ENCODE results near the gene AK2.

The AK2 gene

GRCh38 chr1:33036526-33037503 is at the start of gene AK2:
TSS of gene AK2 (minus strand) at chr1:33036883. CDS start at chr1:33036828, 55 bp downstream.
- Histone ChIP-seq H3K27me3 (ENCODE audit: control insufficient read depth, insufficient read depth, low read length) (no peaks in the 10 kb centered on the region), H3K4me3 (ENCODE audit: low read depth, low read length) (peak within 1 kb of the TSS; percentile 94), H3K4me1 (ENCODE audit: control insufficient read depth, insufficient read depth, low read length) (peaks cover 6% of the 10 kb centered on the region), H3K36me3 (ENCODE audit: control insufficient read depth, insufficient read depth, low read length) (no peaks in the 10 kb centered on the region), H3K9ac (ENCODE audit: low read depth, low read length) (peak within 1 kb of the TSS; percentile 83), H3K9me3 (ENCODE audit: control insufficient read depth, insufficient read depth, low read length) (no peaks in the 10 kb centered on the region)

- Histone ChIP-seq H3K36me3 (ENCODE audit: control insufficient read depth, insufficient read depth, low read length) (no peaks in the 10 kb centered on the region), H3K4me3 (ENCODE audit: low read depth, low read length) (no peak overlapping the region), H3K9ac (ENCODE audit: low read depth, low read length) (no peak overlapping the region), H3K27me3 (ENCODE audit: control insufficient read depth, insufficient read depth, low read length) (peaks cover 45% of the 10 kb centered on the region), H3K9me3 (ENCODE audit: control insufficient read depth, insufficient read depth, low read length) (no peaks in the 10 kb centered on the region), H3K4me1 (ENCODE audit: control insufficient read depth, insufficient read depth, low read length) (no peaks in the 10 kb centered on the region)
Measured at GRCh38 chr1:33086384-33086850, 49.7 kb upstream of the AK2 start.

GRCh38 chr1:33085332-33085731 is 48.6 kb upstream of the AK2 start:
- peaks cover 49% of the 10 kb centered on the region for H3K27me3 ChIP-seq (ENCODE audit: control insufficient read depth, insufficient read depth, low read length)
- no peak overlapping the region for H3K9ac ChIP-seq (ENCODE audit: low read depth, low read length)

GRCh38 chr1:33082575-33083108 is 46.0 kb upstream of the AK2 start:
- peaks cover 52% of the 10 kb centered on the region for H3K27me3 ChIP-seq (ENCODE audit: control insufficient read depth, insufficient read depth, low read length)
- no peak overlapping the region for H3K9ac ChIP-seq (ENCODE audit: low read depth, low read length)
- H3K9me3 ChIP-seq (ENCODE audit: control insufficient read depth, insufficient read depth, low read length): no peaks in the 10 kb centered on the region
- H3K4me1 ChIP-seq (ENCODE audit: control insufficient read depth, insufficient read depth, low read length): no peaks in the 10 kb centered on the region
- no peaks in the 10 kb centered on the region for H3K36me3 ChIP-seq (ENCODE audit: control insufficient read depth, insufficient read depth, low read length)
- peak overlapping the region; percentile 81 for H3K4me3 ChIP-seq (ENCODE audit: low read depth, low read length)

More at GRCh38 chr1:33085332-33085731, 48.6 kb upstream of the AK2 start:
- H3K9me3 ChIP-seq (ENCODE audit: control insufficient read depth, insufficient read depth, low read length): no peaks in the 10 kb centered on the region
- no peaks in the 10 kb centered on the region for H3K4me1 ChIP-seq (ENCODE audit: control insufficient read depth, insufficient read depth, low read length)
- no peaks in the 10 kb centered on the region for H3K36me3 ChIP-seq (ENCODE audit: control insufficient read depth, insufficient read depth, low read length)
- no peak overlapping the region for H3K4me3 ChIP-seq (ENCODE audit: low read depth, low read length)

- Histone ChIP-seq H3K27me3 (ENCODE audit: control insufficient read depth, insufficient read depth, low read length) (peaks cover 52% of the 10 kb centered on the region), H3K9ac (ENCODE audit: low read depth, low read length) (no peak overlapping the region), H3K9me3 (ENCODE audit: control insufficient read depth, insufficient read depth, low read length) (no peaks in the 10 kb centered on the region), H3K4me1 (ENCODE audit: control insufficient read depth, insufficient read depth, low read length) (no peaks in the 10 kb centered on the region), H3K36me3 (ENCODE audit: control insufficient read depth, insufficient read depth, low read length) (no peaks in the 10 kb centered on the region), H3K4me3 (ENCODE audit: low read depth, low read length) (peak overlapping the region; percentile 81)
Measured at GRCh38 chr1:33081554-33082305, 45.0 kb upstream of the AK2 start.

GRCh38 chr1:33080885-33081553 is 44.3 kb upstream of the AK2 start, which contains the start of gene AZIN2:
TSS of gene AZIN2 (plus strand) at chr1:33081153. CDS start at chr1:33082250, 1,097 bp downstream.
- Histone ChIP-seq H3K9me3 (ENCODE audit: control insufficient read depth, insufficient read depth, low read length) (no peaks in the 10 kb centered on the region), H3K4me3 (ENCODE audit: low read depth, low read length) (peak within 1 kb of the TSS; percentile 81), H3K4me1 (ENCODE audit: control insufficient read depth, insufficient read depth, low read length) (no peaks in the 10 kb centered on the region), H3K36me3 (ENCODE audit: control insufficient read depth, insufficient read depth, low read length) (no peaks in the 10 kb centered on the region), H3K9ac (ENCODE audit: low read depth, low read length) (no peak within 1 kb of the TSS), H3K27me3 (ENCODE audit: control insufficient read depth, insufficient read depth, low read length) (peaks cover 51% of the 10 kb centered on the region)

GRCh38 chr1:33080373-33080772 is 43.7 kb upstream of the AK2 start:
- Histone ChIP-seq H3K27me3 (ENCODE audit: control insufficient read depth, insufficient read depth, low read length) (peaks cover 44% of the 10 kb centered on the region), H3K9ac (ENCODE audit: low read depth, low read length) (no peak overlapping the region), H3K9me3 (ENCODE audit: control insufficient read depth, insufficient read depth, low read length) (no peaks in the 10 kb centered on the region), H3K36me3 (ENCODE audit: control insufficient read depth, insufficient read depth, low read length) (no peaks in the 10 kb centered on the region), H3K4me3 (ENCODE audit: low read depth, low read length) (peak overlapping the region; percentile 81), H3K4me1 (ENCODE audit: control insufficient read depth, insufficient read depth, low read length) (no peaks in the 10 kb centered on the region)

- H3K27me3 ChIP-seq (ENCODE audit: control insufficient read depth, insufficient read depth, low read length): peaks cover 25% of the 10 kb centered on the region
- no peaks in the 10 kb centered on the region for H3K36me3 ChIP-seq (ENCODE audit: control insufficient read depth, insufficient read depth, low read length)
- no peak overlapping the region for H3K9ac ChIP-seq (ENCODE audit: low read depth, low read length)
- no peak overlapping the region for H3K4me3 ChIP-seq (ENCODE audit: low read depth, low read length)
- no peaks in the 10 kb centered on the region for H3K4me1 ChIP-seq (ENCODE audit: control insufficient read depth, insufficient read depth, low read length)
- H3K9me3 ChIP-seq (ENCODE audit: control insufficient read depth, insufficient read depth, low read length): no peaks in the 10 kb centered on the region
Measured at GRCh38 chr1:33078030-33078591, 41.4 kb upstream of the AK2 start.

- Histone ChIP-seq H3K4me3 (ENCODE audit: low read depth, low read length) (no peak overlapping the region), H3K9ac (ENCODE audit: low read depth, low read length) (no peak overlapping the region), H3K9me3 (ENCODE audit: control insufficient read depth, insufficient read depth, low read length) (no peaks in the 10 kb centered on the region), H3K4me1 (ENCODE audit: control insufficient read depth, insufficient read depth, low read length) (no peaks in the 10 kb centered on the region), H3K36me3 (ENCODE audit: control insufficient read depth, insufficient read depth, low read length) (no peaks in the 10 kb centered on the region), H3K27me3 (ENCODE audit: control insufficient read depth, insufficient read depth, low read length) (no peaks in the 10 kb centered on the region)
Measured at GRCh38 chr1:33074193-33074945, 37.7 kb upstream of the AK2 start.

- H3K9me3 ChIP-seq (ENCODE audit: control insufficient read depth, insufficient read depth, low read length): no peaks in the 10 kb centered on the region
- no peaks in the 10 kb centered on the region for H3K27me3 ChIP-seq (ENCODE audit: control insufficient read depth, insufficient read depth, low read length)
- no peaks in the 10 kb centered on the region for H3K36me3 ChIP-seq (ENCODE audit: control insufficient read depth, insufficient read depth, low read length)
- no peaks in the 10 kb centered on the region for H3K4me1 ChIP-seq (ENCODE audit: control insufficient read depth, insufficient read depth, low read length)
- H3K4me3 ChIP-seq (ENCODE audit: low read depth, low read length): no peak overlapping the region
- H3K9ac ChIP-seq (ENCODE audit: low read depth, low read length): no peak overlapping the region
Measured at GRCh38 chr1:33072707-33073106, 36.0 kb upstream of the AK2 start.

Data from iPS-15b (cell line).